Left forelimb (tissue), 1 donor: Measurements from ENCODE around the gene HIPK2.

Experiments used
- DNase-seq: peaks from one replicate; pipeline ENCODE4 v3.0.0-alpha.2; 2018; ENCODE audit warnings: low spot score

The HIPK2 gene

DNA sequence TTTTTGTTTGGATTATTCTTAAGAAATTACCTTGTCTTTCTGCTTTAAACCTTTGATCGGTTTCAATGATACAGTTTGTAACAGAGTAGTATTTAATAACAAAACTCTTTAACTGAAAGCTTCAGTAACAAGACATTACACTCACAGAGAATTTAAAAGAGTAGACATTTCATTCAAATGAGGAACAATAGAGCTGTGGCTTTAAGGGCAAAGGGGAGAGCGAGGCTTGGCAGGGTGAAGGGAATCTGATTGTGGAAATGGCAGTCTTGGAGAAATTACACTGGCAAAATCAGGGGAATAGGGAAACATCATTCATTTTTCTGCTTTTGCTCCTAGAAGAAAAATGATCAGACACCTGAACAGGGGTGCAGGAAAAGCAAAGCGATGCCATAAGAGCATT is 5.1 kb upstream of the HIPK2 start:
- no peak for DNase-seq

GRCh38 chr7:139777133-139777891 is 486 bp downstream of the HIPK2 start:
- peak; percentile 67 for DNase-seq

DNA sequence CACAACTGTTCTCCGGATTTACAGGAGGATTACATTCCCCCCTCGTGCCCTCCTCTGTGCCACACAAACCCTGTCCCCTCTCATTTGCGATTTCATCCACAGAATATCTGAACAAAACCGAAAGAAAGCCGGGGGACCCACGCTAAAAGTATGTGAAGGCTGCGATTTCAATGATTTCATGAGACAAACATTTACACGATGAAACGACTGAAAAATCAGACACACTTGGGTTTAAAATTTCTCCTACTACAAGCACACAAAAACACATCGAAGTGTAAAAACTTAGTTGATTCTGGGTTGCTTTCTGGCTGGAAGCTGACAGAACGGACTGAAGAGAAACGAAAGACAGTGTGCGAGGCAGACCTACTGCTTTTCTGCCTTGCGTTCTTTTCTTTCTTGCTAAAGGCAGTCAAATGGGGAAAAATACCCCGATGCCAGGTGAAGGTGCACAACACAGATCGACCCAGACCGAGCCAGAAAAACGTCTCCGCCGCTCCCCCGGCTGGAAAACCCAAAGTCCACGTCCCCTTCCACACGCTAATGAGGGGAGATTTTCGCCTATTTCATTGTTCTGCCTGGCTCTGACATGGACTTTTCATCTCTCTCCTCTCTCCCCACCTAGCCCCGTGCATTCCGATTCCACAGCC is 1.2 kb downstream of the HIPK2 start:
- no peak for DNase-seq

- peak; percentile 76 for DNase-seq
These were observed 1.9 kb downstream of the HIPK2 start for GRCh38 chr7:139775829-139776266.

DNA sequence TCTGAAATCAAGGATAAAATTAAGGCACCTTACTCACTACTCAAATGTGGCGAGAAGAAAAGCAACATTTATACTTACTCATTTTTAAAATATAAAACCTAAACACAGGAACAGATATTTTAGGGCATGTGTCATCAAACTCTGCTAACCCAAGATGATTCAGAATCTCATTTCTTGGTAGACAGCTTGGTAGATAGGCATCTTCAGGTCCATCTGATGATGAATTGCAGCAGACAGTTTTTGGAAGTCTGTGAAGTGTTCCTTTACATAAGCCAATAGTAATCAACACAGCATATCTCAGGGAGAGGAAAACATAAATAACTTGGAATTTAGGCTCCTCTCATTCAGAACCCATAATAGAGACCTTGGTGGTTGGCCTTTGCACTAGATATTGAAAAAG is 3.4 kb downstream of the HIPK2 start:
- no peak for DNase-seq

DNA sequence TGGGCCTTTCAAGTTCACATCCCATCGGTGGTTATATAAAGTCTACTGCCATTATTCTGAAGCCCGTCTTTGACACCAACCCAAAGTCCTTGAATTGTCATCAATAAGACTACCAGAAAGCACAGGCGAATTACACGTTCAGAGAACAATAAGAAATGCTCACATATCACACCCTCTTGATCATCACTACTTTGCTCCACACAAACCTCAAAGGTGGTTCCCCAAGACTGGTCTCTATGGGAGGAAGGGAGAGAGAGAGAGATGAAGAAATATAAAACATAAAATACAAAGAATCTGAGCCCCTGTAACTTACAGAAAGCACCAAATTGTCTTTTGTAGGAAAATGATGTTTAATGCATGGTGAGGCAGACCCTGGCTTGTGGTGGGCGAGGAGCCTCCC is 4.4 kb downstream of the HIPK2 start:
- DNase-seq: no peak

DNA sequence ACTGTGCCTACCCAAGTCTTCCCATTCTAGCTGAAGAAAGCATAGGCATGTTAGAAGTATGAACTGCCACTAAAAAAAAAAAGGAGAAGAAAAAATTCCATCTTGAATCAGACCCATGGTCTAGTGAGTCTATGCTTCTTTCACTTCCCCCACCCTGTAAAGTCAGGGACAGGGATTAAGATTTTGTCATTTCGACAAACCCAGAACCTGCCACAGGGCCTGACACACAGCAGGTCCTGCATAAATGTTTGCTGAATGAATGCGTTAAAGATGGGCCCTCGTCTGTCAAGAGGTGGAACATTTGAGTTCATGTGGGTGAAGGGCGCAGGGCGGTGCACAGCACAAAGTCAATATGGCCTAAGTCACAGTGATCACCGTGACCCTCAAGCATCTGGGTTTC is 4.9 kb downstream of the HIPK2 start:
- DNase-seq: no peak

- no peak for DNase-seq
These were observed 5.7 kb downstream of the HIPK2 start for GRCh38 chr7:139772115-139772514.

DNA sequence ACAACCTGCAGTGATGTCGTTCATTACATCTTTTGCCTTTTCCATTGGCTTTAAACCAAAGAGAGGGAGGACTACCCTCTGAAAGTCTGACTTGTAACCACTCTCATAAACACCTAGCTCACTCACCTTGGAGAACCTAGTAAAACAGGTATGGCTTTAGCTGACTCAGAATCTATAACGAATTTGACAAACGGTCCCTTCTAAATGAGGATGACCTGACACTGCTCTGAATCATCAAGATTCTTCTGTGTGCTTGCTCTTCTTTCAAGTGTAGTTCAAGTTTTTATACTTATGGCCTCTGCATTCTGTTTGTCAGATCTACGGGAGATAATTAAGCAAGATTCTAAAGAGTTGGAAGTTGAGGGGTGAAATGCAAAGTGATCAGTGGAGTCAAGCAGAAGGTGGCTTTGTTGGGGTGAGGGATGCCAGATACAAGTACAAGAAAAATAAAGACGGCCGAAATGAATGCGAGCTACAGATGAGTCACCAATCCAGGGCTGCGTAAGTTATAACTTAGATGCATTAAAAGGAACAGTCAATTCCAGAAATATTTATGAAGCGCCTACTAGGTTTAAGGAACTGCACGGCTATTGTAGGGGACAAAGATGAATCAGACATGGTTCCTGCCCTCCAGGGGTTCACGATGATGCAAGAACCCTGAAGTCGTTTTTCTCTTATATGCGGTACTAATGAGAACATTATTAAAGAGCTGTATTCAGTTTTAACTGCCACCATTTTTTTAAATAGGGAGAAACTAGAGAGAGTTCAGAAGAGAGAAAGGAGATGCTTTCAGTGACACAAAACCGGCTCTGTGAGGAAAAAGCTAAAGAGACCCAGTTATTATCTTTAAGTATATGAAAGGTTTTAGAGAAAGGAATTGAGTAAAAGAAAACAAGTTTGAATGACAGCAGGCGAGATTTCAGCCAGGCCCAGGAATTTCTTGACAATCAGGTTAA is 6.5 kb downstream of the HIPK2 start:
- no peak for DNase-seq

GRCh38 chr7:139769761-139770160 is 8.0 kb downstream of the HIPK2 start:
- DNase-seq: no peak

- DNase-seq: no peak
These were observed 8.7 kb downstream of the HIPK2 start for GRCh38 chr7:139769066-139769465.

DNA sequence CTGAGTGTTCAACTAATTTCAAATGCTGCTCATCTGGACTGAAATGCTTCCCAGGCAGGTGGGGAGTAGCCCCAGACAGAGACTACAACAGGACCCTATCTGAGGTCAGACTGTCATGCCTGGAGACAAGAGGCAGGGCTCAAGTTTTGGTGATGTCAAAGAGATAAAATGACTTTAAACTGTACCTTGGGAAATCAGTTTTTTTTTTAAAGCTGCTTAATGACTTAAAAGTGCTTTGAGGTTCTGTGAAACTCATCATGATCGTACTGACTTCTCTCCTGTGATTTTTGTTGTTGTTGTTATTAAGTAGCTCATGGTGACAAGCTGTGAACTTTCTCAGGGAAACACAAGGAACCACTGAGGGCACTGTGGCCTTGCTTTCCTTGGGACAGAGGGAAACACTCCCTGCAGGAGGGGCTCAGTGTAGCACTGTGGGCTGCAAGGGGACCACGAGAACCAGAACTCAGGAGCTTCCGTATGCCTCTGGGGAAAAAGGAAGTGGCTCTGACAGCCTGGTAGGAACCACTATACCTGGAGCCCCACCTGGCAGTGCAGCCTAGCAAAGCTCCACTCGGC is 9.5 kb downstream of the HIPK2 start:
- DNase-seq: no peak

DNA sequence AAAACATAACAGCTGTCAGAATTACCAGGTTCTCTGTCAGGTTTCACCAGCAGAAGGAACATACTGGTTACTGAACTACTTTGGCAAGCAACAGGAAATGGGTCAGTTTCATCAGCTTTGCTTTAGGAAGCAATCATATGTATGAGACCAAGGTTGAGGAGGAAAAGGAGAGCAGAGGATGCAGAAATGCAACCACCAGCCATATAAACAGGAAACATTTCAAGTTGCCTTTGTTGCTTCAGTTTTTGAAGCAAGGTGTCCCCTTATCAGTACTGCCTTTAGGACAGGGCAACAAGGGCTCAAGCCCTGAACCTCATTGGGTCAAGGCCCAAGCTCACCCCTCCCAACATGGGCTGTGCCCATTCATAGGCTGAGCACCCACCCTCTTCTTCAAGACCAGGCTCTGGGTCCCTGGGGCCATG is 10.2 kb downstream of the HIPK2 start:
- DNase-seq: no peak

- no peak for DNase-seq
These were observed 12.7 kb downstream of the HIPK2 start for GRCh38 chr7:139765143-139765542.

GRCh38 chr7:139763330-139763729 is 14.5 kb downstream of the HIPK2 start:
- no peak for DNase-seq

GRCh38 chr7:139762886-139763285 is 14.9 kb downstream of the HIPK2 start:
- no peak for DNase-seq

GRCh38 chr7:139758388-139758787 is 19.4 kb downstream of the HIPK2 start:
- no peak for DNase-seq

DNA sequence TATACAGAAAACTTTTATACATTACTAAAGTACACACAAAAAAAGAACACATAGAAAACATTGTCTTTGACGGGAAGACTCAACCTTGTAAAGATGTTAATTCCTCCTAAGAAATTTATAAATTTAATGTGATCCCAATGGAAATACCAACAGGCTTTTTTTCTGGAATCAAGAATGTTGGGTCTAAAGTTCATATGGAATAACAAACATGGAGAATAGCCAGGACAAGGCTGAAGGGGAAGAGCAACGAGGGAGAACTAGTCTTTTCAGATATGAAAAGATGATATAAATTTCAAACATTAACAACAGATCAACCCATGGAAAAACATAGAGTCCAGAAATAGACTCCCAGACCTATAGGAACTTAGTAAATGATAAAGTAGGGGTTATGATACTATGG is 19.8 kb downstream of the HIPK2 start:
- DNase-seq: no peak

GRCh38 chr7:139753693-139754111 is 24.1 kb downstream of the HIPK2 start:
- no peak for DNase-seq

DNA sequence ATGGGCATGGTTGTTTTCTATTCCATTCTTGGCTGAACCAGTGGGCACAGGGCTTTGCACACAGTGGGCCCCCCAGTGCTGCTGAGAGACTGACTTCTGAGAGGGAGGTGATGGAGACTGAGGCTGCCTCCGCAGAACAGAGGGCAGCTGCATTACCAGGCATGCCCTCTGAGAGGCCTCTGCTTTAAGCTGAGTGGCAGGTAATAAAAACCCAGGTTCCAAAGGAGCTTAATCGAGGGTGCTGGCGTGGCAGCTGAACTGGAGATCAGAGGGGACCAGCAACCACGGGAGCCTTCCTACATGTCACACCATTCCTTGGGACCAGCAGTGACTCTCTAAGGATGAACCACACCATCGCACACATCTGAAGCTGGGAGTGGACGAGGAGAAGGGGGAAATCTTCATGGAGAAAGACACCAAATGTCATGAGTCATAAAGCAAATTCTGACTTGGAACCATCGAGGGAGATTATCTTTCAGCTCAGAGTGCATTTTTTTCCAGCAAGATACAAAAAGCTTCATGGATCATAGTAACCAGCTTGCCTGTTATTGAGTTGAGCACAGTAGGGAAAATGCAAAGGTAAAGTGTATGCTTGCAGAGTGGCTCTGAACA is 24.6 kb downstream of the HIPK2 start:
- no peak for DNase-seq

GRCh38 chr7:139752604-139753003 is 25.2 kb downstream of the HIPK2 start:
- DNase-seq: no peak

- DNase-seq: no peak
These were observed 25.6 kb downstream of the HIPK2 start for GRCh38 chr7:139752148-139752547.
